Mesothelial cell of epicardium (in vitro differentiated cells): ENCODE data around the gene GFRA1. TPM values are rescaled to one million over a fixed set of nuclear protein-coding genes. Genes with fewer than 3 reads are reported as not detected.

Experiments used
- DNase-seq, 2 experiments: peaks; one replicate each; pipeline ENCODE4 v3.0.0; 2021; ENCODE audit warnings: low spot score in 2 of 2; ENCODE audit not compliant: unreplicated experiment in 2 of 2
- H3K27ac Mint-ChIP-seq: 2 replicates; pipeline ENCODE4 v1.8.0; 2021; ENCODE audit warnings: mixed read lengths
- H3K27me3 Mint-ChIP-seq: 2 replicates; pipeline ENCODE4 v1.8.0; 2021; ENCODE audit warnings: low read depth, mixed read lengths
- H3K36me3 Mint-ChIP-seq: 2 replicates; pipeline ENCODE4 v1.8.0; 2021; ENCODE audit warnings: mixed read lengths
- H3K4me1 Mint-ChIP-seq: 2 replicates; pipeline ENCODE4 v1.8.0; 2021; ENCODE audit warnings: mixed read lengths
- H3K4me3 Mint-ChIP-seq: 2 replicates; pipeline ENCODE4 v1.8.0; 2021; ENCODE audit warnings: mild to moderate bottlenecking, moderate library complexity, mixed read lengths
- H3K9me3 Mint-ChIP-seq: 2 replicates; pipeline ENCODE4 v1.8.0; 2021; ENCODE audit warnings: mixed read lengths
- CTCF ChIP-seq: fragments of 200-600 bp; sonication (generic); IDR thresholded peaks from one replicate; pipeline ENCODE4 v1.5.0; 2021; ENCODE audit warnings: antibody characterized with exemption; ENCODE audit not compliant: unreplicated experiment
- total RNA-seq: library from RNA; stranded (reverse); gene quantifications from 3 replicates; pipeline ENCODE4 v1.2.1, GENCODE V29; 2021

Gene GFRA1
- total RNA-seq, 1 donor from 2014 or later, result 40.8 TPM

DNA sequence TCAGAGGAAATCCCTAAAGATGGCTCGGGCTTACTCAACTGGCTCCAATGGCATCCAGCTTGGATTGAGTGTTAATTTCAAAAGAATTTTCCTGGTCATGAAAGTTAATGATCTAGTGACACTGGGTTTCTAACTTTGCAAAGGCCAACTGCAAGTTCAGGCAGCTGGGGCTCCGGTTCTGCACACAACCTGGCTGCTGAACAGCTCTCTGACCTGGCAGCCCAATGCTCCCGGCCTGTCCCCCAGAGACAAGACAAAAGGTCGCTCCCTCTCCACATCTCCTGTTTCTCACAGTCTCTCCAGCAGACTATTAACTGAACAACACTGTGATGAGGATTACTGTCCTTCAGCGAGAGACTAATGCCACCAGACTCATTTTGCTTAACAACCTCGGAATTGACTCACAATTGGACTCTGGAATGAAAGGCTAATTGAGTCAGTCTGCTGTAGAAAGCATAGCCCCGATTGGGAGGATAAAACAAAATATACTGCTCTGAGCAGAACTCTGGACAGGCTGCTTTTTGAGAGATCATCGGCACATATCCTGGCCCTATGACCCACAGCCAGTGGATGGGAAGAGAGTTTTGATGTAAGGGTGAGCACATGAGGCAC lies 174.5 kb downstream of the GFRA1 start:
- DNase-seq, result no peak
- Mint-ChIP-seq H3K4me1 (peaks cover 14% of the 10 kb centered on the region), H3K27me3 (no peaks in the 10 kb centered on the region), H3K4me3 (no peak overlapping the region), H3K9me3 (peaks cover 5% of the 10 kb centered on the region), H3K27ac (no peak overlapping the region), H3K36me3 (peaks cover 6% of the 10 kb centered on the region)
- TF ChIP-seq CTCF, result no peak

GRCh38 chr10:116097239-116097784 lies 175.7 kb downstream of the GFRA1 start:
- peaks cover 14% of the 10 kb centered on the region for H3K4me1 Mint-ChIP-seq
- peaks cover 11% of the 10 kb centered on the region for H3K36me3 Mint-ChIP-seq
- no peak overlapping the region for H3K4me3 Mint-ChIP-seq
- no peak for DNase-seq
- peaks cover 4% of the 10 kb centered on the region for H3K9me3 Mint-ChIP-seq
- no peak overlapping the region for H3K27ac Mint-ChIP-seq
- H3K27me3 Mint-ChIP-seq, result no peaks in the 10 kb centered on the region
- no peak for TF ChIP-seq CTCF

DNA sequence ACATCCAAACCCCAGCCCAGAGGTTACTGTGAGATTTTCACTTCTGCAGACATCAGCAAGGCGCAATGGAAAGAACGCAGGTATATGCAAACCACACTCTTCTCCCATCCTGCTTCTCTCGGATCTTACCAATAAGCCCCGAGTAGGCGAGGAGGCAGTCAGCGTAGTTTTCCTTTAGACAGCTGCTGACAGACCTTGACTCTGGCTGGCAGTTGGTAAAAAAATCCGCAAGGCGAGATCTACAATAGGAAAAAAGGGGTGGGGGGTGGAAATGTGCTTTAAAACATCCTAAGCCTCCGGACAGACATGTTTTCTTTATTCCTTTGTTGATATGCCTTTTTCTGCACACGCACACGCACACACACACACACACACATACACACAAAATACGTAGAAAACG lies 176.5 kb downstream of the GFRA1 start:
- DNase-seq, result no peak
- Mint-ChIP-seq H3K27me3 (no peaks in the 10 kb centered on the region), H3K27ac (no peak overlapping the region), H3K36me3 (peaks cover 11% of the 10 kb centered on the region), H3K4me1 (peaks cover 14% of the 10 kb centered on the region), H3K9me3 (no peaks in the 10 kb centered on the region), H3K4me3 (no peak overlapping the region)
- TF ChIP-seq CTCF, result no peak

DNA sequence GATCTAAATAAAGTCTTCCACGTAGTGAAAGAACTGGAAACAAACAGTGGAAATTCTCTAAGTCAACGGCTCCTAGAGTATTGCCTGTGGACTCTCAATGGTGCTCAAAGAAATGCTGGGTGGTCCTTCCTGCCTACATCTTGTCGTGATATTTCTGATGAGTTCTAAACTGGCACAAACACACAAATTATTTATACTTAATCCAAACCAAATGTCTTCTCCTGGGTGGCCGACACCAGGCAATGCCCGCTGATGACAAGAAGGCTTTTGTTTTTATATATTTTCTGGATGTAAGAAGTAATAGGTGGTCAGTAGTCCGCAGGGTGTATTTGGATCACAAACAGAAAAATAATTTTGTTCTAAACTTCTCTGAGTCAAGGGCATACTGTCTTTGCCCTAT lies 178.7 kb downstream of the GFRA1 start:
- TF ChIP-seq CTCF, result no peak
- Mint-ChIP-seq H3K9me3 (no peaks in the 10 kb centered on the region), H3K4me3 (no peak overlapping the region), H3K27me3 (no peaks in the 10 kb centered on the region), H3K4me1 (peaks cover 14% of the 10 kb centered on the region), H3K36me3 (peaks cover 8% of the 10 kb centered on the region), H3K27ac (no peak overlapping the region)
- no peak for DNase-seq

- H3K36me3 Mint-ChIP-seq, result peaks cover 11% of the 10 kb centered on the region
- no peak for TF ChIP-seq CTCF
- H3K4me1 Mint-ChIP-seq, result peaks cover 12% of the 10 kb centered on the region
- DNase-seq, result no peak
- H3K27me3 Mint-ChIP-seq, result no peaks in the 10 kb centered on the region
- no peak overlapping the region for H3K27ac Mint-ChIP-seq
- H3K9me3 Mint-ChIP-seq, result no peaks in the 10 kb centered on the region
- H3K4me3 Mint-ChIP-seq, result no peak overlapping the region
Measured at GRCh38 chr10:116093031-116093430, 180.0 kb downstream of the GFRA1 start.
